Naive thymus-derived CD4-positive, alpha-beta T cell (primary cell): Measurements from ENCODE around the gene PLXNA3. TPM values are rescaled to one million over a fixed set of nuclear protein-coding genes. Genes with fewer than 3 reads are reported as not detected.

ENCODE experiments used
- ATAC-seq: fragments of 150-1000 bp; cut with Tn5 transposase; 2 replicates; pipeline ENCODE4 v1.10.0; 2021; ENCODE audit warnings: mild to moderate bottlenecking, moderate library complexity
- CTCF ChIA-PET: fragments of 350-600 bp; sonication (Branson Sonifier 250); formaldehyde crosslinking; loops from one replicate; lab custom pipeline; 2021; ENCODE audit warnings: antibody characterized with exemption; lab: Charles Lee
- POLR2A ChIA-PET: fragments of 350-600 bp; sonication (Branson Sonifier 250); formaldehyde crosslinking; loops from one replicate; lab custom pipeline; 2021; ENCODE audit warnings: antibody characterized with exemption, inconsistent platforms; lab: Charles Lee
- DNase-seq, 9 donors: peaks; one replicate each; pipeline versions ENCODE4 v3.0.0 to v3.0.0-alpha.2; 2020 to 2022; ENCODE audit warnings: mixed read lengths in 1 of 9
- H3K27ac ChIP-seq: one replicate; pipeline ENCODE4 v1.7.0; 2013; ENCODE audit warnings: mild to moderate bottlenecking, low read depth, low read length, moderate library complexity
- H3K27me3 ChIP-seq, 2 donors: one replicate each; pipeline ENCODE4 v1.7.0; 2013; ENCODE audit warnings: low read length in 2 of 2, mild to moderate bottlenecking in 2 of 2, moderate library complexity in 2 of 2; ENCODE audit not compliant: control insufficient read depth in 2 of 2, insufficient read depth in 2 of 2
- H3K36me3 ChIP-seq, 3 experiments: 1 replicate in 2 of 3; 2 replicates in 1 of 3; pipeline ENCODE4 v1.7.0; 2013; ENCODE audit warnings: low read length in 3 of 3, mild to moderate bottlenecking in 3 of 3, moderate library complexity in 1 of 3; ENCODE audit not compliant: insufficient read depth in 3 of 3, control insufficient read depth in 2 of 3
- H3K4me1 ChIP-seq, 2 donors: one replicate each; pipeline ENCODE4 v1.7.0; 2013; ENCODE audit warnings: low read length in 2 of 2, mild to moderate bottlenecking in 2 of 2, moderate library complexity in 1 of 2; ENCODE audit not compliant: control insufficient read depth in 2 of 2, insufficient read depth in 2 of 2
- H3K4me3 ChIP-seq: 2 replicates; pipeline ENCODE4 v1.7.0; 2013; ENCODE audit warnings: mild to moderate bottlenecking, low read length
- H3K9me3 ChIP-seq, 3 experiments: 1 replicate in 2 of 3; 2 replicates in 1 of 3; pipeline ENCODE4 v1.7.0; 2013; ENCODE audit warnings: low read length in 3 of 3; ENCODE audit not compliant: control insufficient read depth in 2 of 3
- H3K27ac Mint-ChIP-seq, 9 donors: one replicate each; pipeline ENCODE4 v1.8.0; 2020 to 2022; ENCODE audit warnings: mixed read lengths in 9 of 9, mild to moderate bottlenecking in 8 of 9, moderate library complexity in 5 of 9, inconsistent platforms in 2 of 9
- H3K27me3 Mint-ChIP-seq, 5 donors: one replicate each; pipeline ENCODE4 v1.8.0; 2021 to 2022; ENCODE audit warnings: mixed read lengths in 5 of 5, mild to moderate bottlenecking in 1 of 5
- H3K36me3 Mint-ChIP-seq, 5 donors: one replicate each; pipeline ENCODE4 v1.8.0; 2020 to 2022; ENCODE audit warnings: mixed read lengths in 5 of 5, mild to moderate bottlenecking in 3 of 5, inconsistent platforms in 1 of 5
- H3K4me1 Mint-ChIP-seq, 7 donors: one replicate each; pipeline ENCODE4 v1.8.0; 2020 to 2022; ENCODE audit warnings: mixed read lengths in 7 of 7, mild to moderate bottlenecking in 3 of 7, inconsistent platforms in 1 of 7
- H3K4me3 Mint-ChIP-seq, 10 donors: one replicate each; pipeline ENCODE4 v1.8.0; 2020 to 2022; ENCODE audit warnings: mild to moderate bottlenecking in 10 of 10, mixed read lengths in 10 of 10, moderate library complexity in 6 of 10, inconsistent platforms in 2 of 10
- H3K9me3 Mint-ChIP-seq, 11 donors: one replicate each; pipeline ENCODE4 v1.8.0; 2020 to 2022; ENCODE audit warnings: mixed read lengths in 11 of 11, mild to moderate bottlenecking in 4 of 11, inconsistent platforms in 1 of 11, moderate library complexity in 1 of 11
- intact Hi-C, 2 donors: fragments of 100-400 bp; cut with micrococcal nuclease; formaldehyde crosslinking; loops; one replicate each; pipeline ENCODE4 v1.15.1; 2023
- polyA plus RNA-seq, 2 donors: library from polyadenylated mRNA; unstranded; fragments of 300-500 nt; fragmentation: Illumina TruSeq; gene quantifications; one replicate each; pipeline ENCODE4 v1.2.3, GENCODE V29; 2021
- total RNA-seq, 6 experiments: library from RNA in 5 of 6; stranded (reverse) in 5 of 6; gene quantifications; 1 replicate in 5 of 6; 2 replicates in 1 of 6; pipeline ENCODE4 v1.2.3 and lab custom pipeline; 2021 to 2026

The PLXNA3 gene
- total and polyA plus RNA-seq, 7 experiments from 2014 or later, result 0.93 to 45.7 (median 42.9) TPM

- Histone ChIP-seq H3K27ac (peak within 1 kb of the TSS; percentile 81), H3K4me3 (peak within 1 kb of the TSS; percentile 55), H3K36me3 (peaks cover 0 to 13% (median 0%) of the 10 kb centered on the region in 3 experiments), H3K27me3 (no peaks in the 10 kb centered on the region), H3K9me3 (no peaks in the 10 kb centered on the region), H3K4me1 (peaks cover 0 to 4% of the 10 kb centered on the region in 2 donors)
- Mint-ChIP-seq H3K36me3 (peaks cover 0 to 8% (median 0%) of the 10 kb centered on the region in 5 donors), H3K27me3 (no peaks in the 10 kb centered on the region), H3K27ac (peak within 1 kb of the TSS; percentile 76 to 91 (median 82)), H3K4me1 (peaks cover 7 to 39% (median 24%) of the 10 kb centered on the region in 7 donors), H3K4me3 (peak within 1 kb of the TSS; percentile 77 to 86 (median 82)), H3K9me3 (peaks cover 0 to under 1% (median 0%) of the 10 kb centered on the region in 11 donors)
- DNase-seq (peak; percentile 72 to 90 (median 85)), ATAC-seq (peak; percentile 98)
- intact Hi-C loops, result loop anchor here (1.0 kb wide), 3 partner anchors 8 to 57 kb away; no protein-coding TSS in a partner anchor
- CTCF ChIA-PET, result interaction anchor here (0.7 to 1.6 kb wide), 2 partner anchors 55 to 418 kb away, joined by 3 to 5 read pairs; no protein-coding TSS in a partner anchor
- POLR2A ChIA-PET, result interaction anchor here (0.6 to 3.0 kb wide), 17 partner anchors 8 to 459 kb away, joined by 3 to 15 read pairs (median 3); partner anchors contain the start of genes FAM50A, SLC10A3 and TAFAZZIN
These were observed 29.6 kb upstream of the PLXNA3 start, which contains the start of gene ATP6AP1 for GRCh38 chrX:154428176-154429171. Gene ATP6AP1, plus strand, starts transcription at chrX:154428677. Its CDS starts 16 bp downstream, at chrX:154428693.

GRCh38 chrX:154429711-154430110 lies 28.4 kb upstream of the PLXNA3 start:
- ChIA-PET CTCF (interaction anchor here (1.6 kb wide), 1 partner anchor 56 kb away, joined by 5 read pairs; no protein-coding TSS in a partner anchor), POLR2A (interaction anchor here (1.0 to 3.0 kb wide), 10 partner anchors 9 to 448 kb away, joined by 3 to 15 read pairs (median 4); partner anchors contain the start of genes SLC10A3 and TAFAZZIN)
- peaks cover 0 to 4% of the 10 kb centered on the region in 2 donors for H3K4me1 ChIP-seq
- intact Hi-C loops, result no loop called here
- Mint-ChIP-seq H3K36me3 (peaks cover 0 to 8% (median 0%) of the 10 kb centered on the region in 5 donors), H3K27me3 (no peaks in the 10 kb centered on the region), H3K27ac (peak overlapping the region; percentile 27 to 91 (median 67)), H3K4me3 (peak overlapping the region; percentile 77 to 86 (median 82)), H3K4me1 (peaks cover 7 to 31% (median 21%) of the 10 kb centered on the region in 7 donors), H3K9me3 (peaks cover 0 to 1% (median 0%) of the 10 kb centered on the region in 11 donors)
- no peak for ATAC-seq
- H3K27me3 ChIP-seq, result no peaks in the 10 kb centered on the region
- peak overlapping the region; percentile 81 for H3K27ac ChIP-seq
- no peak overlapping the region for H3K4me3 ChIP-seq
- DNase-seq, result no peak
- peaks cover 0 to 22% (median 0%) of the 10 kb centered on the region in 3 experiments for H3K36me3 ChIP-seq
- H3K9me3 ChIP-seq, result no peaks in the 10 kb centered on the region

- CTCF ChIA-PET, result interaction anchor here (0.6 to 1.6 kb wide), 2 partner anchors 57 to 59 kb away, joined by 3 to 5 read pairs; no protein-coding TSS in a partner anchor
- intact Hi-C loops, result no loop called here
- DNase-seq, result no peak
- Mint-ChIP-seq H3K9me3 (peaks cover 0 to 1% (median 0%) of the 10 kb centered on the region in 11 donors), H3K4me3 (peak overlapping the region in 4 of 10 donors; percentile 12 to 80 (median 40)), H3K36me3 (peaks cover 0 to 8% (median 0%) of the 10 kb centered on the region in 5 donors), H3K4me1 (peaks cover 7 to 31% (median 21%) of the 10 kb centered on the region in 7 donors), H3K27me3 (no peaks in the 10 kb centered on the region), H3K27ac (peak overlapping the region in 6 of 9 donors; percentile 15 to 79 (median 52))
- H3K9me3 ChIP-seq, result no peaks in the 10 kb centered on the region
- no peaks in the 10 kb centered on the region for H3K27me3 ChIP-seq
- POLR2A ChIA-PET, result interaction anchor here (3.0 kb wide), 1 partner anchor 54 kb away, joined by 8 read pairs; no protein-coding TSS in a partner anchor
- H3K27ac ChIP-seq, result no peak overlapping the region
- peaks cover 0 to 4% of the 10 kb centered on the region in 2 donors for H3K4me1 ChIP-seq
- no peak overlapping the region for H3K4me3 ChIP-seq
- peaks cover 0 to 22% (median 0%) of the 10 kb centered on the region in 3 experiments for H3K36me3 ChIP-seq
- no peak for ATAC-seq
These were observed 27.6 kb upstream of the PLXNA3 start for GRCh38 chrX:154430479-154430878.

GRCh38 chrX:154430916-154431315 lies 27.2 kb upstream of the PLXNA3 start:
- POLR2A ChIA-PET, result interaction anchor here (3.0 kb wide), 1 partner anchor 53 kb away, joined by 8 read pairs; no protein-coding TSS in a partner anchor
- Mint-ChIP-seq H3K4me1 (peaks cover 7 to 33% (median 21%) of the 10 kb centered on the region in 7 donors), H3K36me3 (peaks cover 0 to 8% (median 0%) of the 10 kb centered on the region in 5 donors), H3K4me3 (peak overlapping the region in 2 of 10 donors; percentile 33 to 80), H3K27ac (peak overlapping the region in 6 of 9 donors; percentile 12 to 79 (median 36)), H3K27me3 (no peaks in the 10 kb centered on the region), H3K9me3 (peaks cover 0 to 1% (median 0%) of the 10 kb centered on the region in 11 donors)
- no peak overlapping the region for H3K4me3 ChIP-seq
- H3K4me1 ChIP-seq, result peaks cover 0 to 4% of the 10 kb centered on the region in 2 donors
- CTCF ChIA-PET, result interaction anchor here (0.6 kb wide), 1 partner anchor 59 kb away, joined by 3 read pairs; no protein-coding TSS in a partner anchor
- no peaks in the 10 kb centered on the region for H3K9me3 ChIP-seq
- no peaks in the 10 kb centered on the region for H3K27me3 ChIP-seq
- no peak for DNase-seq
- no peak overlapping the region for H3K27ac ChIP-seq
- intact Hi-C loops, result no loop called here
- H3K36me3 ChIP-seq, result peaks cover 0 to 22% (median 0%) of the 10 kb centered on the region in 3 experiments
- no peak for ATAC-seq

- CTCF ChIA-PET, result no interaction called here
- Histone ChIP-seq H3K27me3 (no peaks in the 10 kb centered on the region), H3K9me3 (no peaks in the 10 kb centered on the region), H3K4me1 (peaks cover 0 to 4% of the 10 kb centered on the region in 2 donors), H3K4me3 (no peak overlapping the region), H3K27ac (no peak overlapping the region), H3K36me3 (peaks cover 0 to 22% (median 0%) of the 10 kb centered on the region in 3 experiments)
- peaks cover 0 to 3% (median 0%) of the 10 kb centered on the region in 11 donors for H3K9me3 Mint-ChIP-seq
- POLR2A ChIA-PET, result interaction anchor here (1.1 to 3.0 kb wide), 2 partner anchors 53 to 54 kb away, joined by 4 to 8 read pairs; no protein-coding TSS in a partner anchor
- H3K27ac Mint-ChIP-seq, result peak overlapping the region in 1 of 9 donors; percentile 18
- no peak for DNase-seq
- H3K4me1 Mint-ChIP-seq, result peaks cover 7 to 36% (median 26%) of the 10 kb centered on the region in 7 donors
- peaks cover 0 to 8% (median 0%) of the 10 kb centered on the region in 5 donors for H3K36me3 Mint-ChIP-seq
- peak overlapping the region in 1 of 10 donors; percentile 9 for H3K4me3 Mint-ChIP-seq
- H3K27me3 Mint-ChIP-seq, result no peaks in the 10 kb centered on the region
- intact Hi-C loops, result no loop called here
- ATAC-seq, result no peak
These were observed 26.7 kb upstream of the PLXNA3 start for GRCh38 chrX:154431341-154431740.
